SJCRH30 (cell line): ENCODE results near the gene KCMF1. TPM values are rescaled to one million over a fixed set of nuclear protein-coding genes. Genes with fewer than 3 reads are reported as not detected.

Experiments
- DNase-seq, 2 experiments: peaks; one replicate each; pipeline ENCODE4 v3.0.0-alpha.2; 2015 to 2020
- H3K27ac ChIP-seq: fragments of 250-450 bp; sonication (Bioruptor Pico); 2 replicates; pipeline ENCODE4 v1.5.1; 2020; ENCODE audit warnings: mild to moderate bottlenecking, moderate library complexity
- H3K27me3 ChIP-seq: fragments of 250-450 bp; sonication (Bioruptor Pico); 2 replicates; pipeline ENCODE4 v1.5.1; 2020; ENCODE audit warnings: mild to moderate bottlenecking, moderate library complexity
- H3K36me3 ChIP-seq: fragments of 250-450 bp; sonication (Bioruptor Pico); 2 replicates; pipeline ENCODE4 v1.5.1; 2020; ENCODE audit warnings: mild to moderate bottlenecking, moderate library complexity
- H3K4me1 ChIP-seq: fragments of 250-450 bp; sonication (Bioruptor Pico); 2 replicates; pipeline ENCODE4 v1.5.1; 2020; ENCODE audit warnings: mild to moderate bottlenecking, moderate library complexity
- H3K4me3 ChIP-seq: fragments of 250-450 bp; sonication (Bioruptor Pico); 2 replicates; pipeline ENCODE4 v1.5.1; 2020; ENCODE audit warnings: mild to moderate bottlenecking, moderate library complexity
- H3K9me3 ChIP-seq: fragments of 250-450 bp; sonication (Bioruptor Pico); replicated peaks from 2 replicates; pipeline ENCODE4 v1.5.1; 2020; ENCODE audit warnings: mild to moderate bottlenecking, moderate library complexity
- total RNA-seq: library from RNA; depleted of rRNA; stranded (reverse); fragments of >200 nt; shearing (Covaris generic); gene quantifications from 2 replicates; pipeline ENCODE4 v1.2.3, GENCODE V29; 2014; rRNA removed

KCMF1 gene
- 75.8 and 93.0 TPM in 2 replicates for total RNA-seq

GRCh38 chr2:84970868-84971509, at the start of gene KCMF1:
Gene KCMF1, plus strand, starts transcription at chr2:84971161. Its CDS starts 291 bp downstream, at chr2:84971452.
- Histone ChIP-seq H3K27ac (peak within 1 kb of the TSS; percentile 84), H3K27me3 (no peaks in the 10 kb centered on the region), H3K9me3 (no peaks in the 10 kb centered on the region), H3K36me3 (peaks cover 12% of the 10 kb centered on the region), H3K4me1 (peaks cover 3% of the 10 kb centered on the region; the same call in 1 of the 2 replicates), H3K4me3 (peak within 1 kb of the TSS; percentile 81)
- peak; percentile 69 to 76 for DNase-seq

DNA sequence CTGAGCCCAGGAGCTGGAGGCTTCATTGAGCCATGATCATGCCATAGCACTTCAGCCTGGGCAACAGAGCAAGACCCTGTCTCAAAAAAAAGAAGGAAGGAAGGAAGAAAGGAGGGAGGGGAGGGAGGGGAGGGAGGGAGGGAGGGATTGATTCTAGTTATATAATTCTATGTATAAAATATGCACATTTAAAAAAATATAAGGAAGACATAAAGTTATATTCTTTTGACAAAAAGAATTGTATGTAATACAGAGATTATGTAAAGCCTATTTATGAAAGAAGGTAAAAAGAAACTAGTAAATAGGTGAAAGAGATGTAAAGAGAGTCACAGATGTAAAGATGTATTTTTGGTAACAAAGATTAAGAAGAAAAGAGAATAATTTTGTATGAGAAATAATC, 48.0 kb upstream of the KCMF1 start:
- Histone ChIP-seq H3K27ac (no peak overlapping the region), H3K36me3 (no peaks in the 10 kb centered on the region), H3K4me1 (peaks cover 20% of the 10 kb centered on the region), H3K9me3 (no peaks in the 10 kb centered on the region), H3K4me3 (no peak overlapping the region), H3K27me3 (no peaks in the 10 kb centered on the region)
- DNase-seq, result no peak

GRCh38 chr2:84924173-84925106, 46.5 kb upstream of the KCMF1 start:
- H3K4me3 ChIP-seq, result peak overlapping the region; percentile 41
- H3K27ac ChIP-seq, result peak overlapping the region; percentile 3; the same call in 1 of the 2 replicates
- DNase-seq, result peak; percentile 84 to 91

DNA sequence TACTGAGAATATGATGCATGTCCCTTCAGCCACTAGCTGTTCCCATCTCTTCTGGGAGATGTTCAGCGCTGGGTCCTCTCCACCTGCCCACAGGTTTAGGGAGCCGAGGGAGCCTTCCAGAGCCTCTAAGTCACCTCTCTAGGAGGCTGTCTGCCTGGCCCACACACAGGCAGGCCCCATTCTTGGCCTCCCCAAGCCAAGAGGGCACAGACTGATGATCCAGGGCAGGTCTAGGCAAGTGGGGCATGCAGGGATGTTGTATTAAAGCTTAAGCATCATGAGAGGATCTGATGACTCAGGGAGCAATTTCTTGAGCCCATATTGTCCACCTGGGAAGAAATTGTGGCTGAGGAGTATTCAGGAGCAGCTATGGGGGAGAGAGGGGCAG, 45.6 kb upstream of the KCMF1 start:
- DNase-seq, result no peak
- no peak overlapping the region for H3K4me3 ChIP-seq
- peaks cover 12% of the 10 kb centered on the region for H3K4me1 ChIP-seq
- H3K27me3 ChIP-seq, result no peaks in the 10 kb centered on the region
- H3K36me3 ChIP-seq, result no peaks in the 10 kb centered on the region
- H3K27ac ChIP-seq, result no peak overlapping the region
- H3K9me3 ChIP-seq, result no peaks in the 10 kb centered on the region

More at GRCh38 chr2:84924173-84925106, 46.5 kb upstream of the KCMF1 start:
- Histone ChIP-seq H3K36me3 (no peaks in the 10 kb centered on the region), H3K9me3 (no peaks in the 10 kb centered on the region), H3K4me1 (peaks cover 17% of the 10 kb centered on the region), H3K27me3 (no peaks in the 10 kb centered on the region)

- Histone ChIP-seq H3K4me3 (peak overlapping the region; percentile 45), H3K36me3 (no peaks in the 10 kb centered on the region), H3K27me3 (no peaks in the 10 kb centered on the region), H3K27ac (no peak overlapping the region), H3K4me1 (peaks cover 10% of the 10 kb centered on the region; the same call in 1 of the 2 replicates), H3K9me3 (no peaks in the 10 kb centered on the region)
- peak; percentile 95 to 97 for DNase-seq
Measured at GRCh38 chr2:84925724-84926376, 45.1 kb upstream of the KCMF1 start.

DNA sequence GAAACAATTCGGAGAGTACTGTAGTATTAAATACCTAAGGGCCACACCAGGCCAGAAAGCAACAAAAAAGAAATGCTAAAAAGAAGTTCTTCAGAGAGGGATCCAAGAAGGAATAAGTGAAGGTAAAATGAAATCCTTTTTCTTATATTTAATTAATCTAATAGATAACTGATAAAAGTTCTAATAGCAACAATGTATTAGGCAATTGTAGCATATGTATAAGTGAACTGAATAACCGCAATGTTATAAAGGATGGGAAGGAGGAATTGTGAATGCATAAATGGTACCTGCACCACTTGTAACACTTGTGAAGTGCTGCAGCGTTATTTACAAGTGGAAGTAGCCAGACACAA, 43.7 kb upstream of the KCMF1 start:
- Histone ChIP-seq H3K36me3 (no peaks in the 10 kb centered on the region), H3K27ac (no peak overlapping the region), H3K9me3 (no peaks in the 10 kb centered on the region), H3K4me1 (peaks cover 17% of the 10 kb centered on the region), H3K4me3 (no peak overlapping the region; the same call in 1 of the 2 replicates), H3K27me3 (no peaks in the 10 kb centered on the region)
- no peak for DNase-seq

DNA sequence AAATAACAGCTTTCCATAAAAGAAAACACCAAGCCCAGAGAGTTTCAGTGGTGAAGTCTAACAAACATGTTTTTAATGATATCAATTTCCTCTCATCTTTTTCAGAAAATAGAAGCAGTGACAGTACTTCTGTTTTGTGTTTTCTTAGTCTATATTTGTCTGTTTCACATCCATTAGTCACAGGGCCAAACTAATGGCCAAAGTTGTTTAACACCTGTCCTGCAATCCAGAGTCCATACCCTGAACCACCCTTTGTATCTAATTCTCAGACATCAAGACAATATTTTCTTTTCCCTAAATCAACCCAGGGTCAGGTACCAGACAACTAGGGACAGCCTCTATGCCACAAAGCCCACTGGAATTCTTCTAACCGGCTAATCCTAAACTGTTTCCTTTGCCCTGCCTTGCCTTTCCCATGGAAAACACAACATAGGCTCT, 39.6 kb upstream of the KCMF1 start:
- peak; percentile 19 to 34 for DNase-seq
- H3K27ac ChIP-seq, result no peak overlapping the region
- H3K27me3 ChIP-seq, result 0 out of 2 replicates have a peak, but pooled peaks cover 3% of the 10 kb centered on the region
- no peaks in the 10 kb centered on the region for H3K9me3 ChIP-seq
- H3K4me3 ChIP-seq, result no peak overlapping the region
- no peaks in the 10 kb centered on the region for H3K36me3 ChIP-seq
- H3K4me1 ChIP-seq, result peaks cover 10% of the 10 kb centered on the region

DNA sequence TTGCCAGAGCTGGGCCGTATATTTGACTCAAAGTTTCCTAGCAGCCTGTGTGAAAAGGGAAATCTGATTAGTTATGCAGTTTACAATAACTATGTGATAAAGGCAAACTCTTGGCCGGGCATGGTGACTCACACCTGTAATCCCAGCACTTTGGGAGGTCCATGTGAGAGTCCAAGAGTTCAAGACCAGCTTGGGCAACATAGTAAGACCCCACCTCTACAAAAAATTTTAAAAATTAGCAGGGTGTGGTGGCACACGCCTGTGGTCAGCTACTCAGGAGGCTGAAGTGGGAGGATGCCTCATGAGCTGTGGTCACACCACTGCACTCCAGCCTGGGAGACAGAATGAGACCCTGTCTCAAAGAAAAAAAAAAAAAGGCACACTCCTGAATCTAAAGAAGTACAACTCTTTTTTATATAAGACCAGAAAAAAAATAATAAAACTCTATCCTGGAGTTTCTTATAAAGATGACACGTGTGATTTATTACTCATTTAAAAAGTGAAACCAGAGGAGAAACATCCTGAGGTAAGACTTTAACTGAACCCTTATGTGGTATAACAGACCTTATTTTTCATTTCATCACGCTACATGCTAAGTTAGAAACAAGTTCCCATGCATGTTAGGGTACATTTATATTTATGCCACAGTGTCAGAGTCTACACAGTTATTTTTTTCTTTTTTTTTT, 32.6 kb upstream of the KCMF1 start:
- Histone ChIP-seq H3K27ac (no peak overlapping the region), H3K4me1 (no peaks in the 10 kb centered on the region), H3K9me3 (no peaks in the 10 kb centered on the region), H3K27me3 (peaks cover 7% of the 10 kb centered on the region; the same call in 1 of the 2 replicates), H3K4me3 (no peak overlapping the region), H3K36me3 (no peaks in the 10 kb centered on the region)
- DNase-seq, result no peak

DNA sequence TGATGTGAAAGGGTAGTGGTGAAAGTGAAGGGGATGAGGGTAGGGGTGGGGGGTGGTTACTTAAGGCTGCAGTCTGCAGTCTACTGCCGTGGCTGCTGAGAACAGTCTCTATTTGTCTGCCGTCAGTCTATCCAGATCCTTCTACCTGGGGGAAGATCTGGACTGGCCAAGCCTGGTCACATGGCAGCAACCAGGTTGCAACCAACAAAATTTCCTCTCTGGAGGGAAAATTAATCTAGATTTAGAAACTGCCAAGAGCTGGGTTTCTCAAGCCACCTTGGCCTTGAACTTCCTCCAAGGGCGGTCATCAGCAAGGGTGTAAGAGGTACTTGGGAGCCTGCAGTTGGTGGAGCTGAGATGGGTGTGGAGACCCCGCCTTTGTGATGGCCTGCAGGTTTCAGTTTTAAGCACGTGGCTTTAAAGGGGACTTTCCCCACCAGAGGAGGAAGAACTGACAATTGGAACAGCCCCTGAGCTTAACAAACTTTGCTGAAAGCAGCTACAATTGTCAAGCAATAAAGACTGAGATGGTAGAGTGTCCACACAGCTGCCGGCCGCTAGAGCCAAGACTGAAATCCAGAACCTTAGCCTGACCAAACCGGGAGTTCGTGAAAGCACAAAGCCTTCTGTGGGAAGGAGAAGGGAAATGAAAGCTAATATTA, 31.4 kb upstream of the KCMF1 start:
- Histone ChIP-seq H3K36me3 (no peaks in the 10 kb centered on the region), H3K27ac (no peak overlapping the region)
- no peak for DNase-seq

GRCh38 chr2:84940088-84940470, 30.9 kb upstream of the KCMF1 start:
- H3K36me3 ChIP-seq, result no peaks in the 10 kb centered on the region
- H3K27me3 ChIP-seq, result peaks cover 4% of the 10 kb centered on the region; the same call in 1 of the 2 replicates
- no peaks in the 10 kb centered on the region for H3K4me1 ChIP-seq
- no peak overlapping the region for H3K27ac ChIP-seq
- no peak for DNase-seq
- no peak overlapping the region for H3K4me3 ChIP-seq
- no peaks in the 10 kb centered on the region for H3K9me3 ChIP-seq

More for the DNA sequence above, 31.4 kb upstream of the KCMF1 start:
- no peak overlapping the region for H3K4me3 ChIP-seq
- no peaks in the 10 kb centered on the region for H3K9me3 ChIP-seq
- no peaks in the 10 kb centered on the region for H3K4me1 ChIP-seq
- H3K27me3 ChIP-seq, result peaks cover 7% of the 10 kb centered on the region; the same call in 1 of the 2 replicates

DNA sequence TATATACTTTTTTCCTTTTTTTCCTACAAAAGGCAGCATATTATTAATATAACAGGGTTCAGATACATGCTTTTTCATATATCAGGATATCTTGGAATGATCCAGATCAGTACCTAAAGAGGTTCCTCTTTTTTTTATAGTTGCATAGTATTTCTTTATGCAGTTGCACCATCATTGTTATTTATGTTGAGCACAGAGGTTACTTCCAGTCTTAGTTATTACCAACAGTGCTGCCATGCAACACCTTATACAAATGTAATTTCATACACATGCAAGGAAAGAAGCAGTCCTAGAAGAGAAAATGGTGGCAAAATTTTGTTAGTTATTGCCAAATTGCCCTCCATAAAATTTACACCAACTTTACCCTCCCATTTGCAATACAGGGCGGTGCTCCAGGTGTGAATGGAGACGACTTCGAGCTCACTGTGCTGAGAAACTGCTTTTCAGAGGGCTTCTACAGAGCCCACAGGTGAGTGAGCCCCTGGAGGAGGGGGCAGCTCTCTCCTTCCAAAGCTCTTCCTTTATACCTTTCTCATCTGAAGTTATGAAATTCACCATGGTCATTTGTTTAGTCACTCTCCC, 30.0 kb upstream of the KCMF1 start:
- H3K27me3 ChIP-seq, result peaks cover 4% of the 10 kb centered on the region; the same call in 1 of the 2 replicates
- no peak for DNase-seq
- no peaks in the 10 kb centered on the region for H3K9me3 ChIP-seq
- no peaks in the 10 kb centered on the region for H3K36me3 ChIP-seq
- H3K4me3 ChIP-seq, result no peak overlapping the region
- no peak overlapping the region for H3K27ac ChIP-seq
- H3K4me1 ChIP-seq, result no peaks in the 10 kb centered on the region

DNA sequence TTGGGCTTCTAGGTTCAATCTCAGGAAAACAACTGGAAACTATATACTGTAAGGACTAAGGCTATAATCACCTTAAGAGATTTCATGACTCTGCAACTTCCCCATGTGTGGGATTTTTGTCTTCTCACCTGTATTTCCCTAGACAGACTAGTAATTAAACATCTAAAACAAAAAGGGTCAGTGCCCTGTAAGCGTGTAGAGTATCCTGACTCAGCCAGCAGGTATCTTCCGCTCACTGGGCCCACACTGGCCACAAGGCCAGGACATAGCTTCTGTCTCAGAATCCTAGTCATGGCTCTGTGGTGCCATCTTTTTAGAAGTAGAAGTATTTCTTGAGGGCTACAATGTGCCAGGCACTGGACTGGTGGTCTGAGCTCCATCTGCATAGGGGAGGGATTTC, 28.8 kb upstream of the KCMF1 start:
- H3K27me3 ChIP-seq, result peaks cover 4% of the 10 kb centered on the region; the same call in 1 of the 2 replicates
- H3K27ac ChIP-seq, result no peak overlapping the region
- no peak for DNase-seq
- H3K4me1 ChIP-seq, result no peaks in the 10 kb centered on the region
- no peaks in the 10 kb centered on the region for H3K36me3 ChIP-seq
- H3K9me3 ChIP-seq, result no peaks in the 10 kb centered on the region
- H3K4me3 ChIP-seq, result no peak overlapping the region

GRCh38 chr2:84942964-84943421, 28.0 kb upstream of the KCMF1 start:
- DNase-seq, result no peak
- Histone ChIP-seq H3K4me3 (no peak overlapping the region), H3K27ac (no peak overlapping the region)

More at GRCh38 chr2:84942964-84943421, 28.0 kb upstream of the KCMF1 start:
- Histone ChIP-seq H3K36me3 (no peaks in the 10 kb centered on the region), H3K4me1 (no peaks in the 10 kb centered on the region), H3K27me3 (peaks cover 4% of the 10 kb centered on the region; the same call in 1 of the 2 replicates), H3K9me3 (no peaks in the 10 kb centered on the region)
